GM18498 (cell line): ENCODE measurements around the gene ALK.

Experiments used
- ATAC-seq: cut with Tn5 transposase; IDR thresholded peaks from one replicate; pipeline ENCODE4 v1.9.1; 2021; ENCODE audit warnings: mild to moderate bottlenecking, moderate library complexity; ENCODE audit not compliant: unreplicated experiment

The ALK gene

DNA sequence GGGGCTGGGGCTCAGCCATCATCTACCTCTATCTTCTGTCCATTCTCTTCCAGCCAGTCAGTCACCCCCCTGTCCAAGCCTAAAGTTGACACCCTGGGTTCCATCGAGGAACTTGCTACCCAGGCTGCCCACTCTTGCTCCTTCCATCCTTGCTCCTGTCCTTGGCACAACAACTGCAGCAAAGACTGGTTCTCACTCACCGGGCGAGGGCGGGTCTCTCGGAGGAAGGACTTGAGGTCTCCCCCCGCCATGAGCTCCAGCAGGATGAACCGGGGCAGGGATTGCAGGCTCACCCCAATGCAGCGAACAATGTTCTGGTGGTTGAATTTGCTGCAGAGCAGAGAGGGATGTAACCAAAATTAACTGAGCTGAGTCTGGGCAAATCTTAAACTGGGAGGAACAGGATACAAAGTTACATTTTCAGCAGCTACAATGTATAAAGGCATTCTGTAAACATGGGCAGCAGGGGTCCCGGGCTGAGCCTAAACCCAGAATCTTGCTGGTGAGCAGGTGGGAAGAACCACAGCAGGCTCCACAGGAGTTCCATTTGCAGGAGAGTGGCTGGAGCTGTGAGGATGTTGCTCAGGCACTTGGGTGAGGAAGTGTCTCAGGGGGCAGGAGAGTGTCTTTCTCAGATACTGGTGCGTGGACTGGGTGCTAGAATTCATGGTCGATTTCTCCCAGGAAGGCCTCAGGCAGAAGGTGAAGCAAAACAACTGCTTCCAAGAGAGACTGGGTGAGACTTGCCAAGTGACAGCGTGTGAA, 700.7 kb downstream of the ALK start:
- ATAC-seq, result no peak

DNA sequence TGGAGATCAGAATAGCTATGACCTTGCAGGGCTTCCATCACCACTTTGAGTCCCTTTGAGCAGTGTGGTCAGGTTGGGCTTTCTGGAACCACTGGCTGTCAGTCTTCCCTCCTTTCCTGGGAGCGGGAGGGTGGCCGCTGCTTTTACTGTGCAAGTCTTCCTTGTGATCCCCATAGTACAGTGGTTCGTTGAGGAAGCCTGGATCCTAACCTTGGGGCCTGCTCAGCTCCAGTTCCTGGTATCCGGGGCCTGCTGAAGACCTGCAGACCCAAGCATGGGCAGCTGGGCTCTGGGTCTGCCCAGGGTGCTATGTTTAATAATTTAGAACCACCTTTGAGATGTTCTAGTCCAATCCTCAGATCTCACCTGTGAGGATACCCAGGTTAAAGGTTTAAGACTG, 702.0 kb downstream of the ALK start:
- no peak for ATAC-seq

DNA sequence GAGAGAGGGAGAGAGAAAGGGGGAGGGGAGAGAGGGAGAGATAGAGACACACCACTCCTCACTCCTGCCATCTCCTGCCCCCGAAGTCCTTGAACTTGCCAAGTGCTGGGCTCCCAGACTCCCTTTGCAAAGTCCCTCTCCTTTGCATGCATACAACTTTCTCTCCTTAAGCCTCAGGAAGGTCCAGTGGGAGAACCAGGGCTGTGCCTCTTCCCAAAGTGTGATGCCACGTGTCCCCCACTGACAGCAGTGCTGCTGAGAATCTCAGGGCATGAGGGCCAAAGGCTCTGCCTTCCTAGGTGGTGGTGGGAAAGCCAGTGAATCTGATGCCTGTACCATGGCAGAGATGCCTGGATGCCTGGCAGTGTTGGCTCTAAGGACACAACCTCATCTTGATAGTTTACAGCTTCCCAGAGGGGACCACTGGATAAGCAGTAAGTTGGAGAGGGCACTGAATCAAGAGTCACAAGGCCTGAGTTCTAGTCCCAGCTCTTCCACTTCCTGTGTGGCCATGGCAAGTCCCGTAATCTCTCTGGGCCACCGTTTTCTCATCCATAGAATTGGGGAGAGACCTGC, 702.7 kb downstream of the ALK start:
- ATAC-seq, result no peak

- ATAC-seq, result no peak
Measured at GRCh38 chr2:29218071-29218470, 703.3 kb downstream of the ALK start.

- ATAC-seq, result no peak
Measured at GRCh38 chr2:29216609-29216909, 704.8 kb downstream of the ALK start.

- ATAC-seq, result no peak
Measured at GRCh38 chr2:29215739-29216608, 705.4 kb downstream of the ALK start.

GRCh38 chr2:29215073-29215472, 706.3 kb downstream of the ALK start:
- ATAC-seq, result no peak

- no peak for ATAC-seq
Measured at GRCh38 chr2:29213888-29214291, 707.5 kb downstream of the ALK start.

DNA sequence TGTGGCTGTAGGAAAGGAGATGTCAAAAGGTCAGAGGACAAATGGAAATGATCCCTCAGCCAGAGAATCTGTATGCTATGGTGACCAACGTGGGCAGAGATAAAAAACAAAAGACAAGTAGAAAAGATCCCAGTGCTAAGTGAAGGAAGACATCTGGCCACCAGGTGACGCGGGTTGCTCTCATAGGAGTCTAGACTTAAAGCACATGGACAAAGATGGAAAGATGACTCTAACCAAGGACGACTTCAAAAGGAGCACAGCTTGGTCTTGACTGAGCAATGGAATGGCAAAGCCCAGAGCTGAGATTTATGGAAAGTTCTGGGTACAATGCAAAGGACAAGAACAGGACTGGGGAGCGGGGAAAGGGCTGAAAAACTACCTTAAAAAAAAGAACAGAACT, 709.4 kb downstream of the ALK start:
- ATAC-seq, result no peak

- no peak for ATAC-seq
Measured at GRCh38 chr2:29209551-29209950, 711.8 kb downstream of the ALK start.

DNA sequence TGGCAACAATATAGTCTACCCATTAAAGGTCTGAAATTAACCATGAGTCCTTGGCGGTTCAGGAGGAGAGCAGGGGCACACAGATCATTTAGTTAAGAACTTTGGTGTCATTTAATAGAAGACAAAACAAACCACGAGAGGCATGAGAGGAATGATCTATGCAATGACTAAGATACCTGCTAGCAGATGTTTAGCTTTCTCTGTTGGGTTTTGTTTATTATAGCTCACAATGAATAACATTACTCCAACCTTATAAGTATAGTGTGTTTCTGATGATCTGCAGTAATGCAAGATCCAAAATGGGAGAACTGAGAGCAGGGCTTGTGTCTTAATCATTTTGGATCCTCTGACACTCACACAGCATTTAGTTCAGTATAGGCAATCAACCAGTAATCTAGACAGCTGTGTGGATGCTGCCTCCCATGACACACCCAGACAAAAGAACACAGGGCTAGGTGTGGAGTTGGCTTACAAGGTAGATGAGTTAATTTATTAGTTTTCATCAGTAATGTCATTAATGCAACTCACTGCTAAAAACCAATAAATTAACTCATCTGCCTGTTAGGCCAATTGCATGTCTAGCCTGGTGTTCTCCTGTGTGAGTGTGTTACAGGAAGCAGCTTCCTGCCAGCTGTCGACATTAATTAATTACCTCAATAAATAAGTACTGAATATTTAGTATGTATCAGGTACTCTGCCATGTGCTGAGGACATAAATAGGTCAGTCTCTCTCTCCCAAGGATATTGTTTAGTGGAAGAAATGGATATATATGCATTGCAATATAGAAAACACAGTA, 713.8 kb downstream of the ALK start:
- ATAC-seq, result no peak

- ATAC-seq, result no peak
Measured at GRCh38 chr2:29206941-29207340, 714.4 kb downstream of the ALK start.

GRCh38 chr2:29202819-29203495, 718.4 kb downstream of the ALK start:
- no peak for ATAC-seq

DNA sequence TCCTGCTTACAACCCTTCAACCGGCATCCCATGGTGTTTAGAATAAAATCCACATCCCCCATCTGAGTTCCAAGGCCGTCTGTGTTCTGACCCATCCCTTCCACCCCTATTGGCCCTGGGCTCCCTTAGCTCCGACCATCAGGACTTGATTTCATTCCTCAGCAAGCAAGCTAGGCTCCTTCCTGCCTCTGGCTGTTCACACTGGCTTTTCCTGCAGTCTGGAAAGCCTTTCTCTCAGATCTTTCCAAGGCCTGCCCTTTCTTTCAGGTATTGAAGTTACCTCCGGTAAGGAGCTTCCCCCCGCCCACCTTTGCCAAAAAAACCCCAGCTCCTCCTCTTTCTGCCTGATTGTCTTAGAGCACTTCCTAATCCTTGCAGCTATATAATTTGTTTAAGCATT, 719.4 kb downstream of the ALK start:
- no peak for ATAC-seq

GRCh38 chr2:29196792-29197788, 724.3 kb downstream of the ALK start:
- ATAC-seq, result peak; percentile 66

- no peak for ATAC-seq
Measured at GRCh38 chr2:29195796-29196195, 725.6 kb downstream of the ALK start.

DNA sequence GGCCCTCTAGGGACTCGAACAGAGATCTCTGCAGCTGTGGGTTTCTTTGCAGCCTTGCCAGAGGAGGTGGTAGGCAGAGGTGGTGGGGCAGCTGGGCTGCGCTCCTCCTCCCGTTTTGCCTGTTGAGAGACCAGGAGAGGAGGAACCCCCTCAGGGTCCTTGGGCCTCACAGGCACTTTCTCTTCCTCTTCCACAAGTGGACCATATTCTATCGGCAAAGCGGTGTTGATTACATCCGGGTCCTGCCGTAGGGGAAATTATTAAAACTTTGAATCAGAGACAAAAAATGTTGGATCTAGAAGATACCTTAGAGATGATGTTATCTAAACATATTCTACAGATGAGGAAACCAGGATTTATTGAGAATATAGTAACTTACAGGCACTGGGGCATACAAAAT, 727.7 kb downstream of the ALK start:
- no peak for ATAC-seq

- no peak for ATAC-seq
Measured at GRCh38 chr2:29193111-29193510, 728.3 kb downstream of the ALK start.

DNA sequence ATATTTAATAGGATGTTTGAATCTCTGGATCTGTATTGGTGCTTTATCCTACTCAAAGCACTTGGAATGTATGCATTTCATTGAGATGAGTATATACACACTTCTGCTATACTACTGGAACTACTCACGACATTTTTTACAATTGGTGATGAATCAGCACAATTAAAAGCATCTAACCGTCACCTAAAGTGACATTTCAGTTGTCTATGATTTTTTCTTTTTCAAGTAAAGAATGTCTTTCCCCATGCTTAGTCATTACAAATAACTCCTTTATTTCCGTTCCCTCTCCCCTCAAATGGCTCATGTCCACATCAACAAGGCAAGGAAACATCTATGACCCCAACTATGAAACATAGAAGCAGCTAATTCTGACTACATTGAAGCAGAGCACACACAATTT, 728.9 kb downstream of the ALK start:
- ATAC-seq, result no peak
